Epithelial cell of proximal tubule (primary cell): ENCODE data around the gene USP48. TPM values are rescaled to one million over a fixed set of nuclear protein-coding genes. Genes with fewer than 3 reads are reported as not detected.

Source experiments
- DNase-seq: peaks from one replicate; pipeline ENCODE4 v3.0.0-alpha.2; 2011; ENCODE audit warnings: low read depth
- H3K4me3 ChIP-seq: 2 replicates; pipeline ENCODE4 v1.5.1; 2011; ENCODE audit warnings: low read depth, mild to moderate bottlenecking, low read length
- CTCF ChIP-seq: conservative IDR thresholded peaks from 2 replicates; pipeline ENCODE4 v1.5.1; 2012; ENCODE audit warnings: low read depth, mild to moderate bottlenecking, low read length
- total RNA-seq: library from RNA; depleted of rRNA; stranded (reverse); fragments of >200 nt; gene quantifications from 2 replicates; pipeline ENCODE4 v1.2.3, GENCODE V29; 2015

The USP48 gene
- total RNA-seq, 1 donor from 2014 or later, result 24.0 TPM

- no peak for TF ChIP-seq CTCF
- H3K4me3 ChIP-seq, result no peak overlapping the region
Observed at GRCh38 chr1:21814981-21815582, 32.1 kb upstream of the USP48 start.

GRCh38 chr1:21814241-21814918 lies 31.4 kb upstream of the USP48 start:
- H3K4me3 ChIP-seq, result peak overlapping the region; percentile 40
- no peak for DNase-seq
- peak; percentile 56 for TF ChIP-seq CTCF

More at GRCh38 chr1:21814981-21815582, 32.1 kb upstream of the USP48 start:
- DNase-seq, result no peak

GRCh38 chr1:21813542-21813941 lies 30.6 kb upstream of the USP48 start:
- H3K4me3 ChIP-seq, result no peak overlapping the region
- no peak for DNase-seq
- TF ChIP-seq CTCF, result no peak

GRCh38 chr1:21811875-21812305 lies 28.9 kb upstream of the USP48 start, which contains the start of gene LDLRAD2:
TSS of gene LDLRAD2 (plus strand) at chr1:21812265. CDS start at chr1:21812452, 187 bp downstream.
- no peak for TF ChIP-seq CTCF
- H3K4me3 ChIP-seq, result no peak within 1 kb of the TSS
- DNase-seq, result no peak

- TF ChIP-seq CTCF, result no peak
- H3K4me3 ChIP-seq, result no peak overlapping the region
- no peak for DNase-seq
Observed at GRCh38 chr1:21804536-21804935, 21.6 kb upstream of the USP48 start.

- no peak for DNase-seq
Observed at GRCh38 chr1:21801100-21801499, 18.2 kb upstream of the USP48 start.

More at GRCh38 chr1:21801100-21801499, 18.2 kb upstream of the USP48 start:
- no peak overlapping the region for H3K4me3 ChIP-seq
- no peak for TF ChIP-seq CTCF
